K562 (cell line): ENCODE results near the gene MAP3K2. TPM values are rescaled to one million over a fixed set of nuclear protein-coding genes. Genes with fewer than 3 reads are reported as not detected.
A peak's percentile ranks its signal among the peaks of the same experiment; 100 is the strongest.

Experiments used
- ATF3 ChIP-seq, 2 experiments: fragments of 450-650 bp in 1 of 2; sonication (generic) in 1 of 2; formaldehyde crosslinking in 1 of 2; IDR thresholded peaks in 1 of 2; conservative IDR thresholded peaks in 1 of 2; 2 replicates each; pipeline versions ENCODE4 v1.6.1 to v1.8.1; 2016 to 2023; ENCODE audit warnings: mild to moderate bottlenecking in 2 of 2, moderate library complexity in 2 of 2, inconsistent platforms in 1 of 2, missing genetic modification reagents in 1 of 2
- CHD7 ChIP-seq: fragments of 200-600 bp; sonication (generic); IDR thresholded peaks from one replicate; pipeline ENCODE4 v1.6.1; 2012; ENCODE audit warnings: mild to moderate bottlenecking, low read depth, low read length, inconsistent platforms
- E2F6 ChIP-seq, 2 experiments: IDR thresholded peaks; 2 replicates each; pipeline ENCODE4 v1.6.1; 2011; ENCODE audit warnings: borderline replicate concordance in 1 of 2, control low read depth in 1 of 2, low read depth in 1 of 2, low read length in 1 of 2, mild to moderate bottlenecking in 1 of 2, mixed read lengths in 1 of 2, moderate library complexity in 1 of 2; ENCODE audit not compliant: insufficient read depth in 1 of 2, insufficient read length in 1 of 2, poor library complexity in 1 of 2, severe bottlenecking in 1 of 2; ENCODE audit errors: extremely low read depth in 1 of 2
- NCOA6 ChIP-seq: fragments of 450-650 bp; IDR thresholded peaks from 2 replicates; pipeline ENCODE4 v1.6.1; 2017; ENCODE audit warnings: mild to moderate bottlenecking
- TCF7 ChIP-seq: sonication (generic); IDR thresholded peaks from 2 replicates; pipeline ENCODE4 v1.6.1; 2016; ENCODE audit warnings: antibody characterized with exemption, borderline replicate concordance
- ZBTB26 ChIP-seq: fragments of 450-650 bp; formaldehyde crosslinking; IDR thresholded peaks from 2 replicates; pipeline ENCODE4 v1.4.0; 2022; ENCODE audit warnings: missing genetic modification characterization
- ZNF41 ChIP-seq: fragments of 250-450 bp; sonication (Bioruptor Pico); conservative IDR thresholded peaks from 2 replicates; pipeline ENCODE4 v1.4.0; 2020; ENCODE audit warnings: mild to moderate bottlenecking
- polyA plus RNA-seq, 8 experiments: library from polyadenylated mRNA; depleted of rRNA in 4 of 8; stranded (reverse) in 5 of 8; unstranded in 3 of 8; fragments of >200 nt; fragmentation: Nextera tagmentation in 2 of 8; fragmentation: Illumina TruSeq in 1 of 8; extraction: Ambion mirVana in 2 of 8; extraction: Trizol in 1 of 8; gene quantifications; 2 replicates each; pipeline versions ENCODE4 v1.2.1 to v1.2.3, GENCODE V29; 2011 to 2014; ENCODE audit warnings: inconsistent platforms in 1 of 8, missing spikeins in 1 of 8
- total RNA-seq, 7 experiments: library from RNA; depleted of rRNA in 6 of 7; stranded (reverse); fragments of >200 nt in 6 of 7; fragmentation: Illumina TruSeq in 2 of 7; extraction: Trizol in 2 of 7; gene quantifications; 2 replicates each; pipeline versions ENCODE4 v1.2.1 to v1.2.3, GENCODE V29; 2011 to 2021; ENCODE audit warnings: low replicate concordance in 1 of 7

The MAP3K2 gene
- total and polyA plus RNA-seq, 9 of the 15 experiments (the other 6 are each of a cell fraction or from before 2014, with no cell fraction given) = 1.2 to 14.2 (median 5.7) TPM

GRCh38 chr2:127386764-127387654, 766 bp downstream of the MAP3K2 start (continued):
- TF ChIP-seq CHD7 (no peak), ZNF41 (CRISPR knock-in tag) (no peak), TCF7 (0 out of 2 replicates have a peak, but pooled peaks have one; percentile 6), ZBTB26 (CRISPR knock-in tag) (no peak), ATF3 (IDR thresholded peaks at IDR 0.05) (no peak), ATF3 (CRISPR knock-in tag; conservative IDR thresholded peaks at IDR 0.05) (no peak), E2F6 (IDR thresholded peaks at IDR 0.05; ENCODE audit: borderline replicate concordance in 1 of 2, extremely low read depth in 1 of 2, insufficient read depth in 1 of 2, insufficient read length in 1 of 2, low read depth in 1 of 2, low read length in 1 of 2, poor library complexity in 1 of 2, severe bottlenecking in 1 of 2) (no peak), NCOA6 (peak; percentile 75; the same call in 1 of the 2 replicates)
